Measurements from ENCODE around the gene IFI27. TPM values are rescaled to one million over a fixed set of nuclear protein-coding genes. Genes with fewer than 3 reads are reported as not detected.
A peak's percentile ranks its signal among the peaks of the same experiment; 100 is the strongest.

IFI27 gene
- polyA plus RNA-seq, 2 of the 4 experiments (the other 2 are of a cell fraction) = 0.76 to 2.2 TPM

DNA sequence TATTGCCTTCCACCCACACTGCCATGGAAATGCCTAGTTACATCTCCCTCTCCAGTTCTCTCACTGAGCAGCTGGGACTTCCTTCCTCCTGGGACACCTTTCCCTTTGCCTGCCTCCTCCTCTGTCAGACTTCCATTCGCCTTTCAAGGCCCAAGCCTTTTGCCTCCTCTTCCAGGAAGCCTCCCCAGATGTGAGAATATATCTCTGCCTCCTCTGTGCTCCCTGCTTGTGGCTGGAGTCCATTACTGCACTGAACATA is 15.8 kb downstream of the IFI27 start:
- Histone ChIP-seq H3K4me2 (no peak overlapping the region), H3K4me1 (peaks cover 4% of the 10 kb centered on the region; the same call in 2 of the 3 replicates), H3K4me3 (no peak overlapping the region), H3K9me3 (no peaks in the 10 kb centered on the region), H3K27ac (no peak overlapping the region)
- FAIRE-seq (no peak), DNase-seq (ENCODE audit: low read depth in 1 of 2, low spot score in 1 of 2) (no peak), ATAC-seq (no peak)
- 75% methylated on average over 1 of the region's 1 CpG for WGBS (ENCODE audit: missing lambda C conversion rate)
- ChIA-PET POLR2A (no interaction called here), CTCF (interaction anchor here (1.0 to 3.0 kb wide), 4 partner anchors 10 to 90 kb away, joined by 3 to 19 read pairs (median 4); no protein-coding TSS in a partner anchor)
- peak; percentile 45 for TF ChIP-seq ZFP36 (IDR thresholded peaks at IDR 0.05; ENCODE audit: borderline replicate concordance, partially characterized antibody)
- TF ChIP-seq EHMT2 (IDR thresholded peaks at IDR 0.05; ENCODE audit: low read depth) = no peak

DNA sequence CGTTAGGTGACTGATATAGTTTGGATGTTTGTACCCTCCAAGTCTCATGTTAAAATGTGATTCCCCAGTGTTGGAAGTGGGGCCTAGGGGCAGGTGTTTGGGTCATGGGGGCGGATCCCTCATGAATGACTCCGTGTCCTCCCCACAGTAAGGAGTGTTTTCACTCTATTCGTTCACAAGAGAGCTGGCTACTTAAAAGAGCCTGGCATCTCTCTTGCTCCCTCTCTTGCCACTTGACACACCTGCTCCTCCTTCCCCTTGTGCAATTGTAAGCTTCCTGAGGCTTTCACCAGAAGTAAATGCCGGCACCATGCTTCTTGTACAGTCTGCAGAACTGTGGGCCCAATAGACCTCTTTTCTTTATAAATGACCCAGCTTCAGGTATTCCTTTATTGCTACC is 16.3 kb downstream of the IFI27 start:
- no peak overlapping the region for H3K27ac ChIP-seq
- H3K4me2 ChIP-seq = no peak overlapping the region
- TF ChIP-seq FOSL2 (IDR thresholded peaks at IDR 0.05) = no peak
- TF ChIP-seq FOSL2 (CRISPR knock-in tag; IDR thresholded peaks at IDR 0.05) = no peak
- no peak for TF ChIP-seq HDAC2 (IDR thresholded peaks at IDR 0.05)
- TF ChIP-seq SREBF2 (IDR thresholded peaks at IDR 0.05) = no peak
- TF ChIP-seq HOXB13 (CRISPR knock-in tag; IDR thresholded peaks at IDR 0.05; ENCODE audit: low read depth) = no peak
- no peak for TF ChIP-seq RFX5 (IDR thresholded peaks at IDR 0.05)
- TF ChIP-seq REST (IDR thresholded peaks at IDR 0.05) = no peak
- TF ChIP-seq ZC3H11A (IDR thresholded peaks at IDR 0.05) = no peak
- TF ChIP-seq EP300 (IDR thresholded peaks at IDR 0.05) = no peak
- TF ChIP-seq USF2 (IDR thresholded peaks at IDR 0.05) = no peak
- TF ChIP-seq ZNF302 (CRISPR knock-in tag; IDR thresholded peaks at IDR 0.05) = no peak
- TF ChIP-seq CBX2 (IDR thresholded peaks at IDR 0.05; ENCODE audit: borderline replicate concordance, low read depth) = no peak
- TF ChIP-seq HEYL (CRISPR knock-in tag; IDR thresholded peaks at IDR 0.05) = no peak
- TF ChIP-seq NPAS2 (CRISPR knock-in tag; IDR thresholded peaks at IDR 0.05; ENCODE audit: borderline replicate concordance) = no peak
- TF ChIP-seq CBX8 (IDR thresholded peaks at IDR 0.05) = no peak
- no peak for TF ChIP-seq EHMT2 (IDR thresholded peaks at IDR 0.05; ENCODE audit: low read depth)
- no peak for TF ChIP-seq JUN (IDR thresholded peaks at IDR 0.05)
- TF ChIP-seq HOXB5 (CRISPR knock-in tag; IDR thresholded peaks at IDR 0.05) = no peak
- POLR2A ChIA-PET = no interaction called here
- H3K4me1 ChIP-seq = peaks cover 4% of the 10 kb centered on the region; the same call in 2 of the 3 replicates
- no peak overlapping the region for H3K4me3 ChIP-seq
- no peak for DNase-seq (ENCODE audit: low read depth in 1 of 2, low spot score in 1 of 2)
- H3K9me3 ChIP-seq = no peaks in the 10 kb centered on the region
- 74% methylated on average over 5 of the region's 5 CpGs for WGBS (ENCODE audit: missing lambda C conversion rate)
- no peak for ATAC-seq
- FAIRE-seq = no peak
- CTCF ChIA-PET = interaction anchor here (1.9 to 3.0 kb wide), 2 partner anchors 10 to 90 kb away, joined by 5 to 19 read pairs; no protein-coding TSS in a partner anchor

- H3K4me1 ChIP-seq = peaks cover 4% of the 10 kb centered on the region; the same call in 2 of the 3 replicates
- no peak for FAIRE-seq
- TF ChIP-seq EP300 (IDR thresholded peaks at IDR 0.05) (no peak), TFCP2L1 (CRISPR knock-in tag; IDR thresholded peaks at IDR 0.05) (no peak), HEYL (CRISPR knock-in tag; IDR thresholded peaks at IDR 0.05) (no peak), MYC (IDR thresholded peaks at IDR 0.05; ENCODE audit: borderline replicate concordance, low read length) (no peak), MAZ (IDR thresholded peaks at IDR 0.05; ENCODE audit: borderline replicate concordance, low read depth, low read length) (no peak)
- no peak overlapping the region for H3K4me3 ChIP-seq
- no peak for DNase-seq (ENCODE audit: low read depth in 1 of 2, low spot score in 1 of 2)
- ChIA-PET CTCF (interaction anchor here (0.8 to 3.0 kb wide), 7 partner anchors 10 to 188 kb away, joined by 3 to 19 read pairs (median 11); no protein-coding TSS in a partner anchor), POLR2A (no interaction called here)
- H3K27ac ChIP-seq = no peak overlapping the region
- no peak overlapping the region for H3K4me2 ChIP-seq
- H3K9me3 ChIP-seq = no peaks in the 10 kb centered on the region
- no peak for ATAC-seq
- WGBS (ENCODE audit: missing lambda C conversion rate) = 85% methylated on average over 6 of the region's 6 CpGs
These were observed 16.8 kb downstream of the IFI27 start for GRCh38 chr14:94127330-94127729.

Measured in A549 (cell line).